T-helper 17 cell (primary cell): Measurements from ENCODE around the gene IL34. TPM values are rescaled to one million over a fixed set of nuclear protein-coding genes. Genes with fewer than 3 reads are reported as not detected.
A peak's percentile ranks its signal among the peaks of the same experiment; 100 is the strongest.

Experiments used
- ATAC-seq: fragments of 150-1000 bp; cut with Tn5 transposase; 2 replicates; pipeline ENCODE4 v1.10.0; 2021; ENCODE audit warnings: mild to moderate bottlenecking, moderate library complexity
- DNase-seq, 3 donors: peaks; one replicate each; pipeline versions ENCODE4 v3.0.0 to v3.0.0-alpha.2; 2020 to 2021
- H3K9me3 ChIP-seq: one replicate; pipeline ENCODE4 v1.7.0; 2013; ENCODE audit warnings: low read length, mild to moderate bottlenecking; ENCODE audit not compliant: control insufficient read depth, poor library complexity, severe bottlenecking
- H3K27ac Mint-ChIP-seq: one replicate; pipeline ENCODE4 v1.8.0; 2022; ENCODE audit warnings: mild to moderate bottlenecking, moderate library complexity, mixed read lengths
- H3K27me3 Mint-ChIP-seq: one replicate; pipeline ENCODE4 v1.8.0; 2022; ENCODE audit warnings: mixed read lengths
- H3K36me3 Mint-ChIP-seq: one replicate; pipeline ENCODE4 v1.8.0; 2022; ENCODE audit warnings: low read depth, mixed read lengths
- H3K4me1 Mint-ChIP-seq: one replicate; pipeline ENCODE4 v1.8.0; 2022; ENCODE audit warnings: mild to moderate bottlenecking, mixed read lengths
- H3K4me3 Mint-ChIP-seq: one replicate; pipeline ENCODE4 v1.8.0; 2022; ENCODE audit warnings: mild to moderate bottlenecking, moderate library complexity, mixed read lengths
- total RNA-seq, 4 donors: library from RNA in 2 of 4; stranded (reverse) in 2 of 4; gene quantifications; one replicate each; pipeline ENCODE4 v1.2.3 and lab custom pipeline; 2022 to 2026

IL34 gene
- under 1 TPM in 1 of 2 donors, not detected in 1; 0.34 TPM for total RNA-seq
- 0 to 0.12 reads per million in 2 donors for total RNA-seq (lab: John Stamatoyannopoulos, UW)

DNA sequence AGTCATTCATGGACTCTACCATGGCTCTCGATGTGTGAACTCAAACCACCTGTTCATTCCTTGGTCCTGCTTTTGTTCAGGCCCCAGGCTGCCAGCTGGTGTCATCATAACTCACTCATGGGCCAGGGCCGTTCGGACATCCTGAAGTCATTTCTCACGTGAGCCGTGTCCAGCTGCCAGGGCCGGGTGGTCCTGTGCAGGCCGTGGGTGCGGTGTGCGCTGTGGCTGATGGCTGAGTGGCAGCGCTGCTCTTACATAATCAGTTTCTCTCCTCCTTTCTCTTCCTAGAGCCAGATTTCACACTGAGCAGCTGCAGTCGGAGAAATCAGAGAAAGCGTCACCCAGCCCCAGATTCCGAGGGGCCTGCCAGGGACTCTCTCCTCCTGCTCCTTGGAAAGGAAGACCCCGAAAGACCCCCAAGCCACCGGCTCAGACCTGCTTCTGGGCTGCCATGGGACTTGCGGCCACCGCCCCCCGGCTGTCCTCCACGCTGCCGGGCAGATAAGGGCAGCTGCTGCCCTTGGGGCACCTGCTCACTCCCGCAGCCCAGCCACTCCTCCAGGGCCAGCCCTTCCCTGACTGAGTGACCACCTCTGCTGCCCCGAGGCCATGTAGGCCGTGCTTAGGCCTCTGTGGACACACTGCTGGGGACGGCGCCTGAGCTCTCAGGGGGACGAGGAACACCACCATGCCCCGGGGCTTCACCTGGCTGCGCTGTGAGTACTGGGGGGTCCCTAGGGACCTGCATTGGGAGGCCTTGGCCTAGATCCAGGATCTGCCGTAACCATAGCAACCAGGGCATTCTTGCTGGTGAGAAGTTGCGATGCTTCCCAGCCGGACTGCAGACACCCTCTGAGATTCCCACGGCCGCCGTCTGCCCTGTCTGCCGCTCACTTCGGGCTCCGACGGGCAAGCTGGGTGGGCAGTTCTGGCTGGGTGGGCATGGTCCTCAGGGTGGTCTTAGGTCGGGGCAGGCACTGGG, at the start of gene IL34:
TSS of gene IL34 (plus strand) at position 300 of the 982 bp plus-strand sequence. CDS start at position 689, 389 bp downstream.
- Mint-ChIP-seq H3K4me3 (no peak within 1 kb of the TSS), H3K4me1 (no peaks in the 10 kb centered on the region), H3K36me3 (no peaks in the 10 kb centered on the region), H3K27me3 (peaks cover 10% of the 10 kb centered on the region), H3K27ac (no peak within 1 kb of the TSS)
- ATAC-seq (no peak), DNase-seq (no peak)
- no peaks in the 10 kb centered on the region for H3K9me3 ChIP-seq

DNA sequence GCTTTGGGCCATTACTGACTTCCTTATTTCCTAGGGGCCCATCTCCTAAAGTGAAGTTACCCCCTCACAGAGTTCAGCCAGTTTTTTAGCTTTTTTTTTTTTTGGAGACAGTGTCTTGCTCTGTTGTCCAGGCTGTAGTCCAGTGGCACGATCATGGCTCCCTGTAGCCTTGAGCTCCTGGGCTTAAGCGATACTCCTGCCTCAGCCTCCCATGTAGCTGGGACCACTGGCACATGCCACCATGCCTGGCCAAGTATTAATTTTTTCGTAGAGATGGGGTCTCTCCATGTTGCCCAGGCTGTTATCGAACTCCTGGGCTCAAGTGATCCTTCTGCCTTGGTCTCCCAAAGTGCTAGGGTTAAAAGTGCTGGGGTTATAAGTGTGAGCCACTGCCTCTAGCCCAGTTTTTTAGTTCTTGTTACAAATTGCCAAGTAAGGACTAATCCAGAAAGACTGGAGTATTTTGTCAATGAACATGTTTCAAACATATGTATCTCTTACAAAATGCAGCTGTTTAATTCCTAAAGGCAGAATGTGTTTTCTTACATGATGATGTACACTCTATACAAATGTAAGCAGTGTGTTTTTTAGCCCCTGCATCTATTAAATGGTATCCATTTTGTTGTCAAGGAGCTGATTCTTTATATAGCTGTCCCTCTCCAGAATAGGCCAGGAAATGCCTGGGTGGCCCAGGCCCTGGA, 49.1 kb upstream of the IL34 start:
- no peak for DNase-seq
- Mint-ChIP-seq H3K4me1 (peaks cover 4% of the 10 kb centered on the region), H3K4me3 (no peak overlapping the region), H3K36me3 (no peaks in the 10 kb centered on the region), H3K27me3 (peaks cover 13% of the 10 kb centered on the region), H3K27ac (no peak overlapping the region)
- no peak for ATAC-seq
- no peaks in the 10 kb centered on the region for H3K9me3 ChIP-seq

DNA sequence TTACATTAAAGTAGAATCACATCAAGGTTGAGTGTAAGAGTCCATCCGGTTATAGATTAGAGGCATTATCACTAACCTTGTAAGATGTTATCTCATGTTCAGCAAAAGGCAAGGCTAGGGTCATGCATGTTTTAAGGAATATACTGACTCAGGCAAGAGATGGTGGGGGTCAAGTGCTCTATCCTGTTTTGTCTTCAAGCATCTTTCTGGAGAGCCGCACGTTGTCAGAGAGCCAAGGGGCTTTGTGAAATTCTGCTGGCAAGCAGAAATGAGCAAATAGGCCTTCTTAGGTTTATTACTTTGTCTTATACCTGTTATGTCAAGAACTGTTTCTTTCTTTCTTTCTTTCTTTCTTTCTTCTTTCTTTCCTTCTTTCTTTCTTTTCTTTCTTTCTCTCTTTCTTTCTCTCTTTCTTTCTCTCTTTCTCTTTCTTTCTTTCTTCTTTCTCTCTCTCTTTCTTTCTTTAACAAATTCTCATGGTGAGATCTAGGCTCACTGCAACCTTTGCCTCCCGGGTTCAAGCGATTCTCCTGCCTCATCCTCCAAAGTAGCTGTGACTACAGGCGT, 47.3 kb upstream of the IL34 start:
- no peaks in the 10 kb centered on the region for H3K9me3 ChIP-seq
- Mint-ChIP-seq H3K36me3 (no peaks in the 10 kb centered on the region), H3K4me3 (no peak overlapping the region), H3K27me3 (peaks cover 13% of the 10 kb centered on the region), H3K27ac (no peak overlapping the region), H3K4me1 (peaks cover 4% of the 10 kb centered on the region)
- DNase-seq, result no peak
- no peak for ATAC-seq

DNA sequence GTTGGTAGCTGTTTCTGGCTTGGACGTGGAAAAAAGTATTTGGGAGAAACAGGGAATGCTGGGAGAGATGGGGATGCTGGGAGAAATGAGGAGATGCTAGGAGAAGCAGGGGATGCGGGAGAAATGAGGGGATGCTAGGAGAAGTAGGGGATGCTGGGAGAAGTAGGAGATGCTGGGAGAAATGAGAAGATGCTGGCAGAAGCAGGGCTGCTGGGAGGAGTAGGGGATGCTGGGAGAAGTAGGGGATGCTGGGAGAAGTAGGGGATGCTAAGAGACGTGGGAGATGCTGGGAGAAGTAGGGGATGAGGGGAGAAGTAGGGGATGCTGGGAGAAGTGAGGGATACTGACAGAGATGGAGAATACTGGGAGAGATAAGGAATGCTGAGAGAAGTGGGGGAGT, 45.6 kb upstream of the IL34 start:
- Mint-ChIP-seq H3K36me3 (no peaks in the 10 kb centered on the region), H3K27ac (no peak overlapping the region), H3K4me1 (peaks cover 4% of the 10 kb centered on the region), H3K4me3 (no peak overlapping the region), H3K27me3 (peaks cover 13% of the 10 kb centered on the region)
- ATAC-seq (no peak), DNase-seq (no peak)
- H3K9me3 ChIP-seq, result no peaks in the 10 kb centered on the region

DNA sequence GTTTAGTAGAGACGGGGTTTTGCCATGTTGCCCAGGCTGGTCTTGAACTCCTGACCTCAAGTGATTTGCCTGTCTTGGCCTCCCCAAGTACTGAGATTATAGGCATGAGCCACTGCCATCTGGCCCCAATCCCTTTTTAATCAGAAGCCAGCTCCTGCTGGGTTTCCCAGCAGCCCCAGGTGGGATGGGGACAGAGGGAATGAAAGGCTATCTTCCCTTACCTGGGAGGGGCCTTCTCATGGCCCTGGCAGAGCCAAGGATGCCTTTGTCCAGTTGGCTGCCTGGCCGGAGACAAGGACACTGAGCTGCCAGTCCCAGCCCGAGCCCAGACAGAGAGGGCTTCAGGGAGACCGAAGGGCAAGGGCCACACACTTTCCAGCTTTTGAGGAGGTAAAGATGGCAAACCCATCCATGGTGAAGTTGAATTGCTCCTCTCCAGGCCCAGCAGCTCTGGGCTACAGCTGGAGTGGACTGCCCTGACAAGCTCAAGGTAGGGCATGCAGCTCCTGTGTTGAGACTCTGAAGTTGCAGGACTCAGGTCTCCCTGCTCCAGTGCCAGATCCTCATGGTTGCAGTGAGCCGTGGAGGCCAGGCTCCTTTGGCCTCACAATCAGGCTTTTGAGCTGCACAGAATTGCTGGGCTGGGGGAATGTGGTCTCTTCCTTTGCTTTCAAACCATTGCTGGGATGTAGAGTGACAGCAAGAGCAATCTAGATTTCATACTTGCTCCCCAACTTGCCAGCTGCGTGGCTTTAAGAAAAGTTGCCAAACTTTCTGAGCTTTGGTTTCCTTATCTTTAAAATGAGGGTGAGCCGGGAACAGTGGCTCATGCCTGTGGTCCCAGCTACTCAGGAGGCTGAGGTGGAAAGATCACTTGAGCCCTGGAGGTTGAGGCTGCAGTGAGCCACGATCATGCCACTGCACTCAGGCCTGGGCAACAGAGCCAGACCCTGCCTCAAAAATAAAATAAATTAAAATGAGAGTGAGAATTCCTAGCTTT, 44.5 kb upstream of the IL34 start:
- DNase-seq, result no peak
- peaks cover 4% of the 10 kb centered on the region for H3K4me1 Mint-ChIP-seq
- no peak overlapping the region for H3K4me3 Mint-ChIP-seq
- no peaks in the 10 kb centered on the region for H3K9me3 ChIP-seq
- peaks cover 13% of the 10 kb centered on the region for H3K27me3 Mint-ChIP-seq
- no peak overlapping the region for H3K27ac Mint-ChIP-seq
- no peak for ATAC-seq
- H3K36me3 Mint-ChIP-seq, result no peaks in the 10 kb centered on the region

DNA sequence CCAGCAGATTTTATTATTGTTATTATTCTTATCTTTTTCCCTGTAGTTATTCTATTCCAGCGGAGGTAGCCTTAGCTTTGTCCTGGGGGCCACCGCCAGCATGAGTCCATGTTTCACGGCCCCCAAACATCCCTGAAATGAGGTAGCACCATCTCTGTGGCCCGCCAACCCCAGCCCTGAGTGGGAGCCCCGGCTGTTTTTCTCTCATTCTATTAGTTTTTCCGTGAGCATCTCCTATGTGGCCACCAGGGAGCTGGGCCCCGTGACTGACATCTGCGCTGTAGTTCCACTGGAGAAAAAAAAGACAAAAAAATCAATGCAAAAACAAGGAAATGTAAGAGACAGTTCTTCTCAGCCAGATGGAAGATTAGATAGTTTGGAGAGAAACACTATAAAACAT, 43.5 kb upstream of the IL34 start:
- no peak overlapping the region for H3K4me3 Mint-ChIP-seq
- ATAC-seq, result no peak

DNA sequence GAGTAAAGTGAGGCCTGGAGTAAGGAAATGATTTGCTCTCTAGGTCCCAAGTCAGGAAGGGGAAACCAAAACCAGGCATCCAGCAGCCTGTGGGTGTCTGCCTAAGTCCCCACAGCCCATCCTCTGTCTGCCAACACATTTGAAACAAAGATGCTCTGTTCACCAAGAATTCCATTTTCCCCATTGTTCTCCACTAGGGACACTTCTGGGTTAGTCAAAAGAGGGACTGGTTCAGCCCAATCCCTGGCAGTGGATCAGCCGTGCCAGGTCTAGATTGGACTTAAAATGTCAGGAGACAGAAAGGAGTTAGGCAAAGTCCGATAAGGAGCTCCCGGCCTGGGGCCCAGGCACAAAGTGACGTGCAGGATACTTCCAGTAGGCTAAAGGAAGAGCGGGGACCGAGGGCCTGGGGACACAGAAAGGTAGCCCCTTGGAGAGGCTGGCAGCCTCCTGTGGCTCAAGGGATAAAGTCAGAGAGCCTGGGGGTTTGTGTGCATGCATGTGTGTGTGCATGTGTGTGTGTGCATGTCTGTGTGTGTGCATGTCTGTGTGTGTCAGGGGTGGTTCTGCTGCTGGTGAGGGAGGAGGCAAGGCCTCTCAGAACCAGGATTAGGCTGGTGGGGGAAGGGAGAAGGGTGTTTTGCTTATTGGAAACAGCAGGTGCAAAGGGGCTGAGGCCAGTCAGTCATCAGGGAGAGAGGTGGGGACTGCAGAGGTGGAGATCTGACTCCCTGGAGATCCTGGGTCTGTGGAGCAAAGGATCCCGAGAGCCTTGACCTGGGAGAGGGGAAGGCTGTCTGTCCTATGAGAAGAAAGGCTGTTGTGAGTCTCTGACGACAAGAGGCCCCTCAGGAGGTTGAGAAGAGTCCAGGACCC, 41.7 kb upstream of the IL34 start:
- H3K27ac Mint-ChIP-seq, result peak overlapping the region; percentile 53
- H3K4me1 Mint-ChIP-seq, result peaks cover 4% of the 10 kb centered on the region
- H3K36me3 Mint-ChIP-seq, result no peaks in the 10 kb centered on the region
- H3K4me3 Mint-ChIP-seq, result no peak overlapping the region
- ATAC-seq (no peak), DNase-seq (no peak)
- peaks cover 13% of the 10 kb centered on the region for H3K27me3 Mint-ChIP-seq
- H3K9me3 ChIP-seq, result no peaks in the 10 kb centered on the region

More for the DNA sequence above, 43.5 kb upstream of the IL34 start:
- H3K36me3 Mint-ChIP-seq, result no peaks in the 10 kb centered on the region
- peaks cover 4% of the 10 kb centered on the region for H3K4me1 Mint-ChIP-seq
- no peak overlapping the region for H3K27ac Mint-ChIP-seq
- no peak for DNase-seq
- peaks cover 13% of the 10 kb centered on the region for H3K27me3 Mint-ChIP-seq
- H3K9me3 ChIP-seq, result no peaks in the 10 kb centered on the region

DNA sequence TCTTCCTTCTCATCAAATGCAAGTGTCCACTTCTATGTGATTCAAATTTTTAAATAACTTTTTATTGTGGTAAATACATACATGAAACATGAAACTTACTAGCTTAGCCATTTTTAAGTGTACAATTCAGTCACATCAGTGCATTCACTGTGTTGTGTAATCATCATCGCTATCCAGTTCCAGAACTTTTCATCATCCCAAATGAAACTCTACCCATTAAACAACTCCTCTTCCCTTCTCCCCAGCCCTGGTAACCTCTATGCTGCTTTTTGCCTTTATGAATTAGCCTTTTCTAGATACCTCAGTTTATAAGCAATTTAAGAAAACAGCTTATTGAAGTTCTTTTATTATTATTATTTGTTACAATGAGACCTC, 41.1 kb upstream of the IL34 start:
- peaks cover 8% of the 10 kb centered on the region for H3K27me3 Mint-ChIP-seq
- no peaks in the 10 kb centered on the region for H3K36me3 Mint-ChIP-seq
- no peak overlapping the region for H3K4me3 Mint-ChIP-seq
- no peaks in the 10 kb centered on the region for H3K9me3 ChIP-seq
- DNase-seq (no peak), ATAC-seq (no peak)
- peak overlapping the region; percentile 53 for H3K27ac Mint-ChIP-seq
- peaks cover 2% of the 10 kb centered on the region for H3K4me1 Mint-ChIP-seq

DNA sequence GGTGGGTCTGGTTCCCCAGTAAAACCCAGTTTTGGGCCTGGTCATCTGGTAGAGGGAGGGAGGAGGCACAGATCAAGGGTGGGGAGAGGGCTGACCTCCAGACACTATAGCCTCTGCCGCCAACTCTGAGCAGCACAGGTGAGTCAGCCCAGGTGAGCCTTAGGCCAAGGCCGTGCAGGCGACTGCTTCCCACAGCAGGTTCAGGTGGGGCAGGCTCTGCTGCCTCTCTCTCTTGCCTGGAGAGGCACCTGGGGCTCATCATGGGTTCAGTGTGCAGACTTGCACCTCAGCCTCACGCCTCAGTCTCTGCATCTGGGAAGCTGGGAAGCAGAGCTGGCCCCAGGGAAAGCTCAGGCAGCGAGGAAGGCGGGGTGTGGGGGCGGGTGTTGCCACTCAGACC, 37.8 kb upstream of the IL34 start:
- no peaks in the 10 kb centered on the region for H3K9me3 ChIP-seq
- Mint-ChIP-seq H3K4me3 (no peak overlapping the region), H3K4me1 (no peaks in the 10 kb centered on the region), H3K27ac (no peak overlapping the region), H3K36me3 (no peaks in the 10 kb centered on the region), H3K27me3 (peaks cover 10% of the 10 kb centered on the region)
- DNase-seq, result no peak
- ATAC-seq, result no peak

DNA sequence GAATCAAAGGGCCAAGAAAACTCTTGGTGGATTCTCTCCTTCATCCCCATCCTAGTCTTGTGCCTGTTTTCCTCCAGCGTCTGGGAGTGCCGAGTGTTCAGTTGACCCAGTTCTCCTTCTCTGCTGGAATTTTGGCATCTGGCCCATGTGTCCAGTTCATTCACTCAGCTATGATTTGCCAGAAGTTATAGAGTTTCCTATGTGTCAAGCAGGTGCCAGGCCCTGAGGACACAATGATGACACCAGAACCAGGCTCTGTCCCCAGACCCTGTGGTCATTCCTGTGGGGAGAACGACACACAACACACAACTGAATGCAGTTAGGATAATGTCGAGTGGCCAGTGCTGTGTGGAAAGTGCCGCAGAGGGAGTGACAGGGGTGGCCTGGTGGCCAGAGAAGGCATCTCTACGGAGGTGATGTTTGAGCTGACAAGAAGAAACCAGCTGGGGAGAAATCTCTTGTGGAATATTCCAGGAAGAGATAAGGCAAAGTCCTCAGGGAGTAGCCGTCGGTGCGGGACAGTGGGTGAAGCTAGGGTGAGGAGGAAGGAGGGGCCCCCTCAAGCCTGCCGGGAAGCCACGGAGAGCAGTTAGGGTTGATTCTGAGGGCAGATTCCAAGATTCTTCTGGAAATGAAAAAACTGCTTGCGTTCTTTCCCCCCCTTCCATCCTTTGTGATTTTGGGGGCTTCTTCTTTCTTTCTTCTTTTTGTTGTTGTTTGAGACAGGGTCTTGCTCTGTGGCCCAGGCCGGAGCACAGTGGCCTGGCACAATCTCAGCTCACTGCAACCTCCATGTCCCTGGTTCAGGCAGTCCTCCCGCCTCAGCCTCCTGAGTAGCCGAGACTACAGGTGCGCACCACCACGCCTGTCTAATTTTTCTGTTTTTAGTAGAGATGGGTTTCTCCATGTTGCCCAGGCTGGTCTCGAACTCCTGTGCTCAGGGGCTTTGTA, 35.8 kb upstream of the IL34 start:
- H3K27me3 Mint-ChIP-seq, result peaks cover 10% of the 10 kb centered on the region
- no peaks in the 10 kb centered on the region for H3K9me3 ChIP-seq
- no peaks in the 10 kb centered on the region for H3K4me1 Mint-ChIP-seq
- no peak overlapping the region for H3K4me3 Mint-ChIP-seq
- H3K27ac Mint-ChIP-seq, result no peak overlapping the region
- DNase-seq (no peak), ATAC-seq (no peak)
- H3K36me3 Mint-ChIP-seq, result no peaks in the 10 kb centered on the region

DNA sequence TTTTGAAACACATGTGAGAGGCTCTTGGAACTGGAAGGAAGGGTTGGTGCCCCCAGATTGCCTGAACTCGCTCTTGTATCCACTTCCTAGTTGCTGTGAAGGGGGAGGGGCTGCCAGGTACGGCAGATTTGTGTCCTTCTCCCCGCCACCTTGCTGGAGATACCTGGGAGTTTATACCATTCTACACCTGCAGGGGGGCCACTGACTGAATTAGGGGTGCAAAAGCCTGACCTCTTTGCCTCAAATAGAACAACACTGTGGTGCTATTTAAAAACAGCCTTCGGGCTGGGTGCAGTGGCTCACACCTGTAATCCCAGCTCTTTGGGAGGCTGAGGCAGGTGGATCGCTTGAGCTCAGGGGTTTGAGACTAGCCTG, 35.1 kb upstream of the IL34 start:
- ATAC-seq, result no peak
- H3K4me1 Mint-ChIP-seq, result no peaks in the 10 kb centered on the region
- H3K27ac Mint-ChIP-seq, result no peak overlapping the region
- H3K4me3 Mint-ChIP-seq, result no peak overlapping the region
- no peak for DNase-seq
- peaks cover 10% of the 10 kb centered on the region for H3K27me3 Mint-ChIP-seq
- H3K9me3 ChIP-seq, result no peaks in the 10 kb centered on the region
- no peaks in the 10 kb centered on the region for H3K36me3 Mint-ChIP-seq
